Uterus (tissue), 2 donors: ENCODE results near the gene PAM.

Experiments
- CTCF ChIP-seq, 4 experiments: fragments of 200-600 bp in 2 of 4; fragments of 450-650 bp in 2 of 4; sonication (generic) in 2 of 4; IDR thresholded peaks; one replicate each; pipeline ENCODE4 v1.5.1; 2016 to 2019; ENCODE audit warnings: antibody characterized with exemption in 4 of 4, mild to moderate bottlenecking in 2 of 4, moderate library complexity in 1 of 4
- POLR2A ChIP-seq, 2 donors: fragments of 450-650 bp; IDR thresholded peaks; one replicate each; pipeline ENCODE4 v1.6.1; 2016; ENCODE audit warnings: antibody characterized with exemption in 2 of 2, mild to moderate bottlenecking in 1 of 2, moderate library complexity in 1 of 2

DNA sequence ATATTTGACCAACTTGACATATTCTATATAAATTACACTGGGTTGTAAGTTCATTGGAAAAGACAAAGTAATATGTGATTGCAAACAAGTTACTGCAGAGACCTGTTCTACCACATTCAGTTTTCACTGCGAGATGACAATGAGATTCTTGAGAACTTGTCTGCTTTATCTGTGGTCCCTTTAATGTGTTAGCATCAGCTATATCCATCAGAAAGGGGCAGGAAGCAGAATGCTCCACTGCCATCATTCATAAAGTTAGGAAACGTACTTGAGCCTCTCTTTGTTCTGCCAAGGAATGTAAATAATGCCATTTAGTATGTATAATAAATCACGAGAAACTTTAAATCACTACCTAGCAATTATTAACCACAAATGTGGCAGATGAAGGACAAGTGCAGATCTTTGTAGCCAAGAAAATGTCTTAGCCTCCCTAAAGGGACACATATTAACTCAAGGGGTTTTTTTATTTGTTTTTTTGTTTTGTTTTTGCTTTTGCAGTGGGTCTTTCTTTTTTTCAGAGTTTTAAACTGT is 305.4 kb downstream of the PAM start:
- TF ChIP-seq CTCF (IDR thresholded peaks at IDR 0.05): no peak
- no peak for TF ChIP-seq POLR2A (IDR thresholded peaks at IDR 0.05)
